GM23338 (cell line): ENCODE measurements around the gene TERC.

Experiments used
- CREB1 ChIP-seq: fragments of 250-450 bp; sonication (Bioruptor Pico); IDR thresholded peaks from 2 replicates; pipeline ENCODE4 v1.5.0; 2020; ENCODE audit warnings: low read depth, mild to moderate bottlenecking, moderate library complexity
- ETS1 ChIP-seq: IDR thresholded peaks from 2 replicates; pipeline ENCODE4 v1.6.1; 2016; ENCODE audit warnings: antibody characterized with exemption
- EZH2 ChIP-seq: fragments of 200-600 bp; sonication (generic); IDR thresholded peaks from one replicate; pipeline ENCODE4 v1.8.0; 2017; ENCODE audit warnings: antibody characterized with exemption, mild to moderate bottlenecking, low read depth; ENCODE audit not compliant: unreplicated experiment
- EZH2phosphoT487 ChIP-seq: fragments of 200-600 bp; sonication (generic); IDR thresholded peaks from one replicate; pipeline ENCODE4 v1.8.1; 2018; ENCODE audit warnings: antibody characterized with exemption; ENCODE audit not compliant: unreplicated experiment
- JUNB ChIP-seq: IDR thresholded peaks from one replicate; pipeline ENCODE4 v1.6.1; 2016; ENCODE audit warnings: antibody characterized with exemption; ENCODE audit not compliant: unreplicated experiment
- NANOG ChIP-seq: IDR thresholded peaks from 2 replicates; pipeline ENCODE4 v1.6.1; 2016; ENCODE audit warnings: antibody characterized with exemption, borderline replicate concordance
- POLR2AphosphoS5 ChIP-seq: IDR thresholded peaks from 2 replicates; pipeline ENCODE4 v1.6.1; 2016; ENCODE audit warnings: antibody characterized with exemption, low read depth
- REST ChIP-seq: IDR thresholded peaks from one replicate; pipeline ENCODE4 v1.6.1; 2018; ENCODE audit warnings: antibody characterized with exemption; ENCODE audit not compliant: unreplicated experiment
- STAT1 ChIP-seq: IDR thresholded peaks from one replicate; pipeline ENCODE4 v1.6.1; 2016; ENCODE audit warnings: antibody characterized with exemption; ENCODE audit not compliant: unreplicated experiment
- ZNF114 ChIP-seq: fragments of 250-450 bp; sonication (Bioruptor Pico); IDR thresholded peaks from 2 replicates; pipeline ENCODE4 v1.5.0; 2020; ENCODE audit warnings: mild to moderate bottlenecking, moderate library complexity
- ZNF331 ChIP-seq: fragments of 250-450 bp; sonication (Bioruptor Pico); IDR thresholded peaks from 2 replicates; pipeline ENCODE4 v1.5.0; 2020; ENCODE audit warnings: low read depth, mild to moderate bottlenecking, moderate library complexity
- ZNF462 ChIP-seq: fragments of 250-450 bp; sonication (Bioruptor Pico); IDR thresholded peaks from 2 replicates; pipeline ENCODE4 v1.5.0; 2020; ENCODE audit warnings: mild to moderate bottlenecking, moderate library complexity
- TF ChIP-seq, protein P1 (sequence below), 2 experiments: fragments of 200-600 bp in 1 of 2; sonication (generic) in 1 of 2; conservative IDR thresholded peaks; 2 replicates each; pipeline versions ENCODE4 v1.5.1 to v1.6.1; 2016 to 2017; ENCODE audit warnings: antibody characterized with exemption in 2 of 2, low read depth in 2 of 2, mild to moderate bottlenecking in 2 of 2, moderate library complexity in 1 of 2

DNA sequence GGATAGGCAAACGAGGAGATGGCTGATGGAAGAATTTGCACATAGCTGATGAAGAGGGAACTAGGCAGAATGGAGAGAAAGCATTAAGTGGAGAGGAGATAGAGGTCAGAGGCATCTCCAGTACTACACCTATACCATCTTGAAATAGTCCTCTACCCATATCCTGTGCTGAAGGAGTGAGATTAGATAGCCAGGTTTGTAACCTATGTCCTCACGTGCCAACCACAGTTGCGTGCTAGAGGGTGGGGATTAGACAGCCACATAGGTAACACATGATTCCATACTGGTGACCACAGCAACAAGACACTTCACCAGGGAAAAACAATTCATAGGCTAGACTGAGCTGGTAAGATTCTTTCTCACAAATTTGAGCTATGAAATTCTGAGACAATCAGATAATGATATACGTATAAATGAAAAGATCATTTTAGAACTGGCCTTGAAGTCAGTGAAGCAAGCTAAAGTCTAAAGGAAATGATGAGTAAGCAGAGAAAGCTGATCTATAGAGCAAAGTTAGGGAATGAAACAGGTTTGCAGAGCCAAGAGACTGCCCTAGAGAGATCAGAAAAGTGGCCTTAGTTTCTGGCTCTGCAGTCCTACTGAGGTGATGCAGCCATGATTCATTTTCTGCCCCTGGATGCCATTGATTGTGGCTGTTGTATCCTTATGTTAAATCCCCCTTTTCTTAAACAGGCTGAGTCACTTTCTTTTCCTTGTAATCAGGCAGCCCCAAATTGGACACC is 26.0 kb upstream of the TERC start:
- TF ChIP-seq, protein P1, sequence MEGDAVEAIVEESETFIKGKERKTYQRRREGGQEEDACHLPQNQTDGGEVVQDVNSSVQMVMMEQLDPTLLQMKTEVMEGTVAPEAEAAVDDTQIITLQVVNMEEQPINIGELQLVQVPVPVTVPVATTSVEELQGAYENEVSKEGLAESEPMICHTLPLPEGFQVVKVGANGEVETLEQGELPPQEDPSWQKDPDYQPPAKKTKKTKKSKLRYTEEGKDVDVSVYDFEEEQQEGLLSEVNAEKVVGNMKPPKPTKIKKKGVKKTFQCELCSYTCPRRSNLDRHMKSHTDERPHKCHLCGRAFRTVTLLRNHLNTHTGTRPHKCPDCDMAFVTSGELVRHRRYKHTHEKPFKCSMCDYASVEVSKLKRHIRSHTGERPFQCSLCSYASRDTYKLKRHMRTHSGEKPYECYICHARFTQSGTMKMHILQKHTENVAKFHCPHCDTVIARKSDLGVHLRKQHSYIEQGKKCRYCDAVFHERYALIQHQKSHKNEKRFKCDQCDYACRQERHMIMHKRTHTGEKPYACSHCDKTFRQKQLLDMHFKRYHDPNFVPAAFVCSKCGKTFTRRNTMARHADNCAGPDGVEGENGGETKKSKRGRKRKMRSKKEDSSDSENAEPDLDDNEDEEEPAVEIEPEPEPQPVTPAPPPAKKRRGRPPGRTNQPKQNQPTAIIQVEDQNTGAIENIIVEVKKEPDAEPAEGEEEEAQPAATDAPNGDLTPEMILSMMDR (conservative IDR thresholded peaks at IDR 0.05; ENCODE audit: low read depth in 2 of 2): no peak
- TF ChIP-seq POLR2AphosphoS5 (no peak), EZH2 (no peak), EZH2phosphoT487 (no peak), ZNF114 (CRISPR knock-in tag) (no peak), JUNB (no peak), ETS1 (no peak), NANOG (no peak), ZNF331 (CRISPR knock-in tag) (no peak), CREB1 (no peak), REST (no peak), ZNF462 (CRISPR knock-in tag) (no peak), STAT1 (no peak)
